IPS DF 4.7 (cell line): Measurements from ENCODE around the gene GRK4.
"Not testable (repeated sequence)": the region's sequence is repeated elsewhere in the genome, so short reads cannot be mapped to it uniquely, and the experiment has no call there.

Source experiments
- DNase-seq: peaks from one replicate; pipeline ENCODE4 v3.0.0-alpha.2; 2013; ENCODE audit warnings: low spot score; ENCODE audit errors: extremely low read depth

The GRK4 gene

DNA sequence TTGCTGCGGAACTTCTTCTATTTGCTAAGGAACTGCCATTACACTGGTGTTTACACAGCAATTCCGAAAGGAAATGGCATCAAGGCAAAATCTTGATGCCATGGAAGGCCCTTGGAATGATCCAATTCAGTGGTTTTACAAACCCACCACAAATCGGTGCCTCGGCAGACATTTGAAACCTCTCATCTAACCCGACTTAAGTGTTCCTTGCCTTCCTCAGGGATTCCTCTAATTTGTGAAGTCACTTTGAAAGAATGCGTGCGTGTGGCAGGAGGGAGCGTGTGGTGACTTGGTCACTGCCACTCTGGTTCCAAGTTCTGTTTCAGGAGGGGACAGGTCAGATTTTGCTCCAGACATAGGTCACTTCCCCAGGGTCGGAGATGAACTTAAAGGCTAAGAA is 4.9 kb upstream of the GRK4 start:
- no peak for DNase-seq

DNA sequence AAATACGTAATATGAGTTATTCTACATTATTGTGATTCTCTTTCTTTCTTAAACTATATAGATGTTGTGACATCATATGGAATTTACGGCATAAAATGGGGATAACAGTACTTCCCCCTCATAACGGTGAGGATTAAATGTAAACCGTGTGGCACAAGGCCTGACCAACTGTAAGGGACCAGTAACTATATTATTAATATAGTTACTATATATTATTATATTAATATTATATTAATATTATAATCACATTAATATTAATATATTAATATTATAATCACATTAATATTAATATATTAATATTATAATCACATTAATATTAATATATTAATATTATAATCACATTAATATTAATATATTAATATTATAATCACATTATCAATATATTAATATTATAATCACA is 2.9 kb upstream of the GRK4 start:
- DNase-seq: not testable (repeated sequence)

DNA sequence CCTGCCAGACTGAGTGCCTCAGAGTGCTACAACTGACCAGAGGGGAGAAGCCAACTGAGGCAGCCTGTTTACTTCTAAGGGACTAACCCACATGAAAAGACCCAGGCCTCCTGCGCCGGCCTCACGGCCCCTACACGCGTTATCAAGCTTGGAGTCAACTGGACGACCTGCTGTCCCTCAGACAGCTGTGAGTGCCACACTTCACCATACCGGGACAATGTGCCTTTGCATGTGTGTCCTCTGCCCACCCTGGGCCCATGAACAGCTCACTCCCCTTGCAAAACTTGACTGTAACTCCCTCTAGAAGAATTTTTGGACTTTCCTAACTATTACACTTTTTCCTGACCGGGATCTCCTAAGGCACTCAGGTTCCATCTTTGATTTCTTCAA is 2.0 kb upstream of the GRK4 start:
- no peak for DNase-seq

DNA sequence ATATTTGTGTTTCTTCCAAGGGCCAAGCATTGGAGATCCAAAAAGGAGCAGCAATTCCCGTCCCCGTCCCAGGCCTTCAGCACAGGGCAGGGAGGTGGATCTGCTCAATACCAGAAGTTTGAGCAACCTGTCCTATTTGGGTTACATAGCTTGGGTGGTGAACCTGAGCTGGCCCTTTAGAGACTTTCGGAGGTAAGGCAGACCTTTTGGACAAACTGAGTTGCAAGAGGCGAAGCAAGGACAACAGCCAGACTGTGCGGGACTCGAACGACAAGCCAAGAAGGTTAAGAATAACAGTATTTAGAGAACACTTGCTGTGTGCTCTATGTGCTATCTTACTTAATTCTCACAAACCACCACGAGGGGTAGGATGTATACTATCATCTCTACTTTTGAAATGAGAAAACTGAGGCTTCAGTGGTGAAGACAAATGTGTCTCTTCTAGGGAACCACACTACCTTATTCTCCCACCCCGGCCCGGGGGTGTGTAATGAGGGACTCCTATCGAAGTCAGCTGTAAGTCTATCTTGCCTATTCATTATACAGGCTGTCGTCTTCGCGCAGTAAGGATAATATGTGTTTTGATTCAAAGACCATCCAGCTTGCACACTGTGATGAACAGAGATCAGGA is 1.4 kb upstream of the GRK4 start:
- DNase-seq: no peak

DNA sequence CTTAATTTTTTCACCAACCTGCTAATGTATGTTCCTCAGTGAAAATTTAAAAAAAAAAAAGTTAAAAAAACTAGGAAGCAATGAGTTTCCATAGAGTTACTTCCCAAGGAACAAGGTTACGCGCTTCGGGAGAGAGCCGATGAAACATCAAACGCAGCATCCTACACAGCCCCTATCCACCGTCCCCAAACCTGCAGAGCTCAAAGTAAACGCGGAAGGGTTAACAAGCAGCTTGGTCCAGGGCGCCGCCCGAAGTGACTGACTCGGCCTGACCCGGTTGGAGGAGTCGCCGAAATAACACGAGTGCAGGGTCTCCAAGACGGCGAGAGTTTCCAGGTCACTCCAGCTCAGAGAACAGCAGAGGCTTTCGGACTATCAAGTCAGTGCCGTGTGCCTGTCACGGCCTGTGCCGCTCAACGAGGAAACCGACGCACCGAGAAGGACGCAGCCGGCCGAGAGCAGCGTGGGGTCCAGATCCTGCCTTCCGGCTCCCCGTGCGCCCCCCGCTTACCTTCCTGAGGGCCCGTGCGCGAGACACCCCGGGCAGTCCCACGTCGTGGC is 677 bp upstream of the GRK4 start:
- DNase-seq: no peak

DNA sequence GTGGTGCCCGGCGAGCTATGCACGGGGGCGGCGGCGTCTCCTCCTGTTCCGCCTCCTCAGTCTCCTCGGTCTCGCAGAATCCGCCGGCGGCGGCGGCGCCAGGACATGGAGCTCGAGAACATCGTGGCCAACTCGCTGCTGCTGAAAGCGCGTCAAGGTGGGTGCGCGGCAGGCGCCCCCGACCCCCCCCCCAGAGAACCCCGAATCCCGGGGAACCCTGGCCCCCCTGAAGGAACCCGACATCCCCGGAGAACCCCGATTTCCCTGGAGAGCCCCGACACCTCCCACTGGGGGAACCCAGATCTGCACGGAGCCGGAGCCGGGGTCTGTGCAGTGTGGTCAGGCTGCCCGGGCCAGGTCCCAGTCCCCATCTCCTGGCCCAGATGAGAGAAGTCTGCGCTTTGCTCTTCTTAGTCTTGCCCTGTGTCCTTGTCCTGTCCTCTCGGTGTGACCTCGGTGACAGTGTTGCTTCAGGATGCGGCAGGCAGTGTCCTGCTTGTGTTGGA is 648 bp downstream of the GRK4 start:
- no peak for DNase-seq

DNA sequence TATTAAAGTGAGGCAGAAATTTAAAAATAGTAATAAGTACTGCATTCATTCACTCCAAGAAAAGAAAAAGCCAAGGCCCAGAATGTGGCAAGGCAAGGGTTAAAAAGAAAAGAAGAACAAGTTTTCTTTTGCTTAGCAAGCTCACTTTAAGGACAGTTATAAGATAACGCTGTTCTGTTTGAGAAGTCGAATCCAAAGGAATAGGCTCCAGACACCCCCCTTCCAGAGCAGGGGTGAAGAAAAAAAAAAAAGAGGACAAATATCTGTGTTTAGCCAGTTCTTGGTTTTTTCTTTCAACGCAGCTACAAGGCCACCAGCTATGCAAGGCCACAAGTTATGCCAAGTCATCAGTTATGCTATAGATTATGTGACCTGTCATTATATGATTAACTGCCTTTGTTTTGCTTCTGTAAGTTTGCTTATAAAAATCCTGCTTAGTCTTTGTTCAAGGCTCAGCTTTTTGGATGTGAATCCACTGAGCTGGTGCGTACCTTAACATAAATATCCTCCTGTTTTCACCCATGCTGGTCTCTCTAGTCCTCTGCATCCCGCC is 1.4 kb downstream of the GRK4 start:
- no peak for DNase-seq

DNA sequence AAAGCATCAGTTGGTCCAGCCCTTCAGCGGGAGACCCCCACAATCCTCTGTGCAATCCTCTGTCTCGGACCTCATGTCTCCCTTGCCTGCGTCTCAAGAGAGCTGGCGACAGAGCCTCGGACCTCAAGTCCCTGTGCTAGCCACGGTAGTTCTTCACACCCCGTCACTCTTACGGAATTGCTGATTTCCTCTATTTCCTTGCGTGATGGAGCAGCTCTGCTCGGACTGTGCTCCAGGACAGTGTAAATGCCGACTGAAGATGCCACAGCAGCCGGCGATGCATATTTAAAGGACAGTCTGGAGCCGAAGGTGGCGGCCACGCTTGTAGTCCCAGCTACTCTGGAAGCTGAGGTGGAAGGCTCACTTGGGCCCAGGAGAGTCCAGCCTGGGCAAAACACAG is 1.9 kb downstream of the GRK4 start:
- no peak for DNase-seq

DNA sequence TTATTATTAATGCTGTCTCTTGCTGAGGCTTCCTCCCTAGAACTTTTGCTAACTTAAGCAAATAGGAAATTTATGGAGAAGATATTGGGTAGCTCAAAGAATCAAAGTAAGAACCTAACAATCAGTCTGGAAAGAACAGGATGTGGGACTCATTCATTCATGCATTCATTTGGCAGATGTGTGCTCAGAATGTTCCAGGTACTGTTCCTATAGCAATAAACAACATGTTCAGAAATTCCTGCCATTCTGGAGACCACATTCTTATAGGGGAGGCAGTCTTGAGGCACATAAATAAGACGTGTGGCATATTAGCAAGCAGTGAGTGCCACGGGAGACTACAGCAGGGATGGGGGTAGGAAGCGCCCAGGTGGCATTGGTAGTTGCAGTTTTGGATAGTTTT is 5.0 kb downstream of the GRK4 start:
- no peak for DNase-seq

DNA sequence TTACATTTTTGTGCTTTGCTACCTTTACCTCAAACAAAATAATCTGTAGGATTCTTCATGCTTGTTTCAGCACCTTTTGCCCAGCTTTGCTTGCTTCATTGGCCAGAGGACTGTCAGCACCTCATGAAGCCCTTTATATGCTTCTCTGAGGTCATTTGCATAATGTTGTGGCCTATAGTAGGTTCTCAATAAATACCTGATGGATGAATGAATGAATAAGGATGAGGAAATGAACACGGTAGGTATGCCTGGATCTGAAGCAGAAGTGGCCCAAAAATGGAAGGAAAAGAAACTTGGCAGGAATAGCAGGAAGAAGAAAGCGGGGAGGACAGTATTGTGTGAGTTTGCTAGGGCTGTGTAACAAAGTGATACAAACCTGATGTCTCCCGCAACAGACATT is 7.9 kb downstream of the GRK4 start:
- no peak for DNase-seq

DNA sequence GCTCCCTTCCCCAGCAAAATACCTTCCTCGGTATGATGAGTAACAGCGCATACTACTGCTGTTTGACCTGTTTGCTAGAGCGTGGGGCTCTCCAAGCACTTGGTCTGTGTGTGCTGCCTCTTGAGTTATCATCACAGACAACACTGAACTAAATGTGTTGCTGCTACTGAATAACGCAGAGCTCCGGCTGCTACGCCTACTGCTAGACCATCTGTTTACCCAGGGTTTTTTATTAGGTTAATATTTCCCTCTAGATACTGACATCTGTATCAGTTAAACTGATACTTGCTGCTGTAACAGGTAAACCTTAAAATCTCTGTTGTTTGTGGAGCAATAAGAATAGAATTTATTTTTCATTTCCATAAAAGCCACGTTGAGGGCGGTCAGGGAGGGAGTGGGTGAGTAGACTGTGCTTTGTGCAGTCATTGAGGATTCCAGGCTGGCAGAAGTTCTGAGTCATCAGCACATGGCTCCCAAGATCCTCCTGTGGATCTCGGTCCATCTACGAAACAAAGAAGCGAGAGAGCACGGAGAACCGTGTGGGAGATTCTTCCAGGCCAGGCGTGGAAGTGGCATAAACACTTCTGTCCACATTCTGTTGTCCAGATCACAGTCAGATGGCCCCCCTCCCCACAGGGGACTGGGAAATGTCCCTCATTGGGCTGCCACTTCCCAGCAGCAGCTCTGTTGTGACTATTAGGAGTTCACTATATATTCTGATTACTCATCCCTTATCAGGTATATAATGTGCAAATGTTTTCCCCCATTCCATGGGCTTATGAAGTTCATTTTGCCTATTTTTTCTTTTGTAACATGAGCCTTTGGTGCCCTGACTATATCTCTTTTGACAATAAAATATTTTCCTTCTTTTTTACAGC is 14.1 kb downstream of the GRK4 start:
- no peak for DNase-seq

DNA sequence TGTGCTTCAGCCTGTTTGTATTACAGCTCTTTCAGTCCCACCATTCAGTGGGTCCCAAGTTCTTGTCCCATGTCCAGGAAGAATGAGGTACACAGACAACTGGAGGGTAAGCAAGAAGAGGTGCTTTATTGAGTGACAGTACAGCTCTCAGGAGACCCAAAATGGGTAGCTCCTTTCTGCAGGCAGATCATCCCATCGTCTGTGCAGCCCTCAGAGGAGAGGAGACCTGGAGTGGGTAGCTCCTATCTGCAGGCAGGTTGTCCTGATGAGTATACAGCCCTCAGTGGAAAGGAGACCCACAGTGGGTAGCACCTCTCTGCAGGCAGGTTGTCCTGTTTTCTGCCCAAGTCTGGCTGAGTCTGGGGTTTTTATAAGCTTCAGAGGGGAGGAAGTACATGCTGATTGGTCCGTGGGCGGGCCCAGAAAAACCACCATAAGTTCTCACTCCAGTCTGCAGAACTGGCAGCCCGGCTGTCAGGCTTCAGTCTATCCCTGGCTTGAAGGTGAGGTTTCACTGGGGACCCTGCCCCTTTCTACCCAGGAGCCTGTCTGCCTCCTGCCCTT is 18.0 kb downstream of the GRK4 start:
- no peak for DNase-seq

DNA sequence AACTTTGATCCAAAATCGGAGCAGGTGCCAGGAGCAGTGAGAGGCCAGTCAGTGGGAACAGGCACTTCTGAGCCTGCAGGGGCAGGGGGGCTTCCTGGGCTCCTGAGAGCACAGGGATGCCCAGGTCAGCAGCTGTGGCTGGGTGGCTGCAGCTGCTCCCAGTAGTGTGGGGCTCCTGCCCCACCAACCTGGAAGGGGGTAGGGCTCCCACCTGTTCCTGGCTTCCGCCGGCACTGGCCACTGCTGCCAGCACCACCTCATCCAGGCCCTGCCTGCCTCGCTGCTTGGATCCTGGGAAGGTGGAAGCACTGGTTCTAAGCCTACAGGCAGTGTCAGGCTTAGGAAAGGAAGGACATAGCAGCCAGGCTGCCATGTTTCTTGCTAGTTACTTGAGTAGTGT is 18.6 kb downstream of the GRK4 start:
- no peak for DNase-seq

DNA sequence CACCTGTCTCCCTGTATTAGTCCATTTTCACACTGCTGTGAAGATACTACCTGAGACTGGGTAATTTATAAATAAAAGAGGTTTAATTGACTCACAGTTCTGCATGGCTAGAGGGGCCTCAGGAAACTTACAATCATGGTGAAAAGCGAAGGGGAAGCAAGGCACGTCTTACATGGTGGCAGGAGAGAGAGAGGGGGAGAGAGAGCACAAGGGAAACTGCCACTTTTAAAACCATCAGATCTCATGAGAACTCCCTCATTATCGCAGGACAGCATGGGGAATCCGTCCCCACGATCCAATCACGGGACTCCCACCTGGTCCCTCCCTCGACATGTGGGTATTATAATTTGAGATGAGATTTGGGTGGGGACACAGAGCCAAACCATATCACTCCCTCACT is 20.3 kb downstream of the GRK4 start:
- DNase-seq: not testable (repeated sequence)

DNA sequence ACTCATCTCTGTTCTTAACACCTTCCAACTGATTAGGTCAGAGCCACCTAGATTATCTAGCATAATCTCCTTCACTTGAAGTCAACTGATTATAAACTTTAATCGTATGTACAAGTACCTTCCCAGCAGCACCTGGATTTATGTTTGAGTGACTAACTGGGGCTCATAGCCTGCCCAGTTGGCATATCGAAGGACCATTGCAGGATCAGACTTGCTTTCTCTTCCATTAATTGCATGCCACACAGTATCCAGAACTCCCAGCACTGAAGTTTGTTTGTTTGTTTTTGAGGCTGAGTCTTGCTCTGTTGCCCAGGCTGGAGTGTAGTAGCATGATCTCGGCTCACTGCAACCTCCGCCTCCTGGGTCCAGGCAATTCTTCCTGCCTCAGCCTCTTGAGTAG is 27.9 kb downstream of the GRK4 start:
- DNase-seq: no peak

DNA sequence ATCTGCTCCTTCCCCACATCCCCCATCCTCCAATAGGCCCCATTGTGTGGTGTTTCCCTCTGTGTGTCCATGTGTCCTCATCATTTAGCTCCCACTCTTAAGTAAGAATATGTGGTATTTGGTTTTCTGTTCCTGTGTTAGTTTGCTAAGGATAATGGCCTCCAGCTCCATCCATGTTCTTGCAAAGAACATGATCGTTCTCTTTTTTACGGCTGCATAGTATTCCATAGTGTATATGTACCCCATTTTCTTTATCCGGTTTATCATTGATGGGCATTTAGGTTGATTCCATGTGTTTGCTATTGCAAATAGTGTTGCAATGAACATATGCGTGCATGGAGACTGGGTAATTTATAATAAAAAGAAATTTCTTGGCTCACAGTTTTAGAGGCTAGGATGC is 31.5 kb downstream of the GRK4 start:
- DNase-seq: no peak

DNA sequence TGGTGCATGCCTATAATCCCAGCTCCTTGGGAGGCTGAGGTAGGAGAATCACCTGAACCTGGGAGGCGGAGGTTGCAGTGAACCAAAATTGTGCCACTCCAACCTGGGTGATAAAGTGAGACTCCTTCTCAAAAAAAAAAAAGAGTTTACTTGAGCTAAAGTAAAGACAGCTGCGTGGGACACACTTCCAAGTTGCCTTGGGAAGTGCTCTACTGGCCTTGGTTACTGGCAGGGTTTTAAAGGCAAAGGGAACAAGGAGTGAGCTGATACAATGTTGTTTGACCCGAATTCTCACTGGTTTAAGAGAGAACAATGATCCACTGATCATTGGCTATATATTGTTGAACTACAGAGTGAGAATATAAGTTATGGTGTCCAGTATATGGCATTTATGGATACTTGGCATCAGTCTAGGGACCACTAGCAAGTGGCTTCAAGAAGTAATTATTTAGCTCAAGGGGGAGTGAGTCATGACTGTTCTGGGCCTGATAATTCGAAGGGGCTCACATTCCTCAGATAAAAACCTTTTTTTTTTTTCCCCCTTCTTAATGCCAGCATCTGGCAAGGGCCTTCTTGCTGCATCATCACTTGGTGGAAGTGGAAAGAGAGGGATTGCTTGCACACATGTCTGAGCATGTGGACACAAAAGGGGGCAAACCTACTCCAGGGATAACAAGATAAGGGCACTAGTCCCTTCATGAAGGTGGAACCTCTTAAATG is 32.3 kb downstream of the GRK4 start:
- no peak for DNase-seq

DNA sequence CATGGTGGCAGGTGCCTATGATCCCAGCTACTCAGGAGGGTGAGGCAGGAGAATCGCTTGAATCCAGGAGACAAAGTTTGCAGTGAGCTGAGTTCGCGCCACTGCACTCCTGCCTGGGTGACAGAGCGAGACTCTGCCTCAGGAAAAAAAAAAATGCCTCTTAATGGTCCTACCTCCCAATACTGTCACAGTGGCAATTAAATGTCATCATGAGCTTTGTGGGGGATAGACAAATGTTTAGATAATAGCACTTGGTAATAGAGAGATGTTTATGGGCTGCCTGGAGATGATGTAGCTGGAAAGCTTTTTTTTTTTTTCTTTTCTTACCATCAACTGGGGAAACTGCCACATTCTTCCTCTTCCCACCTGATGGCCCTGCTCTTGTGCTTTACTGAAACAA is 33.0 kb downstream of the GRK4 start:
- DNase-seq: no peak

DNA sequence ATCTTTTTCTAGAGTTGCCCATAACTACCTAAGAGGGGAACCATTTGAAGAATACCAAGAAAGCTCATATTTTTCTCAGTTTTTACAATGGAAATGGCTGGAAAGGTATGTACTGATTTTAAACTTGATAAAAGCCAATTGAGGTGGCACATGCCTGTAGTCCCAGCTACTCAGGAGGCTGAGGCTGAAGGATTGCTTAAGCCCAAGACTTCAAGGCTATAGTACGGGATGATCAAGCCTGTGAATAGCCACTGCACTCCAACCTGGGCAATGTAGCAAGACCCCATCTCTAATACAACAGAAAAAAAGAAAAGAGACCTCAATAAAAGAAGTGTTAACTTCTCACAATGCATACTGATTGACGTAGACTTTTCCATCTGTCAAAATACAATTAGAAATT is 44.4 kb downstream of the GRK4 start:
- no peak for DNase-seq

DNA sequence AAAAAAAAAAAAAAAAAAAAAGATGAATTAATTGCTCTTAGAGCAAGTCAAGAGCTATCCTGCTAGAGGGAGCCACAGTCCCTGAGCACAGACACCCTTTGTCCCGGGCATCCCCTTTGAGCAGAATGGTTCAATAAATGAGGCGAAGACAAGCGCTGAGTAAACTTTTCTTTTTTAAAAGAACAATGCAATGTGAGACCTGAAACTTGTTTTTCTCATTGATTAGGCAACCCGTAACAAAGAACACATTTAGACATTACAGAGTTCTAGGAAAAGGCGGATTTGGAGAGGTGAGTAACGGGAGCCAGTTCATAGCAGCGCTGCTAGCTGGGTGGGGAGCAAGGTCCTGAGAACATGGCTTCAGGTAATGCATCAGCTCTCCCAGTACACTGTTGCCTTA is 46.1 kb downstream of the GRK4 start:
- peak; percentile 16 for DNase-seq

DNA sequence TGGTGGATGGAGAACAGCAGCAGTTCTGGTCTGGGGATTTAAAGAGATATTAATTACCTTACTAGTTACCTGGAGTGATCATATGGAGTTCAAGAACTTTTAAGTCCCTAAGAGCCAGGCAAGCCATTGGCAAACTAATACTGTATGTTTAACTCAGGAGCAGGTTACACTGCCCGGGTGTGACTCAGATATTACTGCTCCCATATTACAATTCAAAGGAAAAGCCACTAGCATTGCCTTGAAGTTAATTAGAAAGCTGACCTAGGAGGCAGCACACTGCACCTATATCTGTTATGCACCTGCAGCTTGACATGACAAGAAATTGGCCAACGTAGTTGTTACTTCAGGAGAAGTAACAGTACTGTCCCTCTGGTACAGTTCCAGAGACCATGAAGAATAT is 47.2 kb downstream of the GRK4 start:
- no peak for DNase-seq
